ENCODE data around the gene MAD1L1. TPM values are rescaled to one million over a fixed set of nuclear protein-coding genes. Genes with fewer than 3 reads are reported as not detected.

Gene MAD1L1
- total and polyA plus RNA-seq, 2 donors (not counting 3 experiments of a cell fraction or from before 2014, with no cell fraction given) = 34.1 to 42.3 TPM

DNA sequence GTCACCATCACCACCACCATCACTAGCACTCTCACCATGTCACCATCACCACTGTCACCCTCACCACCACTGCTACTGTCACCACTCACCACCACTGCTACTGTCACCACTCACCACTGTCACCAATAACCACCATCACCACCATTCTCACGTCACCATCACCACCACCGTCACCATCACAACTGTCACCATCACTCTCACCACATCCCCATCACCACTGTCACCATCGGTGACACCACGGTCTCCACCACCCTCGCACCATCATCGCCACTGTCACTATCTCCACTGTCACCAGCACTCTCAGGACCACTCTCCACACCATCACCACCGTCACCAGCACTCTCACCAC is 130.4 kb downstream of the MAD1L1 start:
- CTCF ChIA-PET = no interaction called here
- H3K79me2 ChIP-seq (ENCODE audit: control insufficient read depth, insufficient read depth, low read length) = no peaks in the 10 kb centered on the region
- H4K20me1 ChIP-seq (replicated peaks; ENCODE audit: control insufficient read depth, extremely low read depth, insufficient read depth, low read length) = no peaks in the 10 kb centered on the region
- H3K9ac ChIP-seq (replicated peaks; ENCODE audit: extremely low read depth, insufficient read depth, low read length) = no peak overlapping the region
- H3K9me1 ChIP-seq (replicated peaks; ENCODE audit: control insufficient read depth, extremely low read depth, insufficient read depth, low read length) = no peaks in the 10 kb centered on the region
- BruUV-seq (replicated peaks) = no TSS peak
- H3K4me2 ChIP-seq (ENCODE audit: insufficient read depth, low read length) = no peak overlapping the region
- dilution Hi-C loops (cut with MboI; ENCODE audit: extremely low pct_ligation_motif_present, low sequenced_read_pairs) = no loop called here
- no peaks in the 10 kb centered on the region for H3K27me3 ChIP-seq (ENCODE audit: control insufficient read depth in 2 of 2, insufficient read depth in 2 of 2, low read length in 2 of 2)
- intact Hi-C loops (cut with micrococcal nuclease) = no loop called here
- no peak for DNase-seq (ENCODE audit: low read depth, low spot score)
- no peak for FAIRE-seq
- no peak overlapping the region for H2AFZ ChIP-seq (ENCODE audit: low read depth, low read length)
- POLR2A ChIA-PET = no interaction called here
- H3K9me3 ChIP-seq (replicated peaks; ENCODE audit: control insufficient read depth, insufficient read depth, low read length) = no peaks in the 10 kb centered on the region
- no peak overlapping the region for H3K27ac ChIP-seq (ENCODE audit: insufficient read depth, low read depth, low read length)
- H3K36me3 ChIP-seq (ENCODE audit: control insufficient read depth in 2 of 2, extremely low read depth in 1 of 2, insufficient read depth in 2 of 2, low read length in 2 of 2) = no peaks in the 10 kb centered on the region
- TF ChIP-seq EZH2 (IDR thresholded peaks at IDR 0.05; ENCODE audit: borderline replicate concordance, low read depth, low read length, severe bottlenecking) (no peak), POLR2A (IDR thresholded peaks at IDR 0.05; ENCODE audit: low read depth, low read length) (no peak), CTCF (IDR thresholded peaks at IDR 0.05; ENCODE audit: extremely low read depth in 1 of 2, insufficient read depth in 1 of 2, low read depth in 1 of 2, low read length in 2 of 2) (no peak), JUN (IDR thresholded peaks at IDR 0.05; ENCODE audit: borderline replicate concordance, insufficient read depth, insufficient read length, low read depth) (no peak), MAX (IDR thresholded peaks at IDR 0.05; ENCODE audit: insufficient read depth, insufficient read length) (no peak), MYC (IDR thresholded peaks at IDR 0.05; ENCODE audit: low read depth, low read length) (no peak), FOS (IDR thresholded peaks at IDR 0.05; ENCODE audit: borderline replicate concordance, insufficient read depth, low read length) (no peak), POLR2AphosphoS5 (IDR thresholded peaks at IDR 0.05; ENCODE audit: insufficient read depth, low read depth, low read length) (no peak), GATA2 (IDR thresholded peaks at IDR 0.05; ENCODE audit: insufficient read depth, insufficient read length, low read depth, low read length) (no peak)
- H3K4me3 ChIP-seq (replicated peaks in 1 of 3; ENCODE audit: insufficient read depth in 1 of 3, low read depth in 1 of 3, low read length in 3 of 3) = no peak overlapping the region
- peaks cover 4% of the 10 kb centered on the region for H3K4me1 ChIP-seq (ENCODE audit: control insufficient read depth, extremely low read depth, insufficient read depth, low read length)
